Thoracic aorta (tissue), 2 donors: ENCODE measurements around the gene NRXN3. TPM values are rescaled to one million over a fixed set of nuclear protein-coding genes. Genes with fewer than 3 reads are reported as not detected.

Source experiments
- ATAC-seq: fragments of 150-250 bp; one replicate; pipeline ENCODE4 v1.8.0; 2017; ENCODE audit warnings: low read depth; ENCODE audit not compliant: insufficient number of reproducible peaks, low FRiP score
- DNase-seq: peaks from one replicate; pipeline ENCODE4 v3.0.0-alpha.2; 2020; ENCODE audit warnings: low spot score
- H3K27ac ChIP-seq, 2 donors: fragments of 200-600 bp; sonication (generic); 1 replicate in 1 of 2; 2 replicates in 1 of 2; pipeline ENCODE4 v1.5.1; 2016; ENCODE audit warnings: mild to moderate bottlenecking in 2 of 2, moderate library complexity in 2 of 2
- H3K27me3 ChIP-seq: fragments of 200-600 bp; sonication (generic); replicated peaks from 2 replicates; pipeline ENCODE4 v1.6.0; 2016; ENCODE audit warnings: mild to moderate bottlenecking; ENCODE audit not compliant: insufficient read depth
- H3K36me3 ChIP-seq: fragments of 200-600 bp; sonication (generic); one replicate; pipeline ENCODE4 v1.5.1; 2016
- H3K4me1 ChIP-seq, 2 donors: fragments of 200-600 bp; sonication (generic); 1 replicate in 1 of 2; 2 replicates in 1 of 2; pipeline versions ENCODE4 v1.5.1 to v1.6.0; 2016; ENCODE audit warnings: low read depth in 2 of 2, mild to moderate bottlenecking in 1 of 2; ENCODE audit not compliant: control insufficient read depth in 1 of 2
- H3K4me3 ChIP-seq: fragments of 200-600 bp; sonication (generic); 2 replicates; pipeline ENCODE4 v1.5.1; 2016; ENCODE audit warnings: mild to moderate bottlenecking
- H3K9me3 ChIP-seq: fragments of 200-600 bp; sonication (generic); 2 replicates; pipeline ENCODE4 v1.5.1; 2016
- total RNA-seq, 2 donors: library from RNA; depleted of rRNA; stranded (reverse); fragments of >200 nt; gene quantifications; one replicate each; pipeline versions ENCODE4 v1.1.0 to v1.2.3, GENCODE V29; 2016
- TF ChIP-seq, protein P1 (sequence below): fragments of 200-600 bp; sonication (generic); IDR thresholded peaks from one replicate; pipeline ENCODE4 v1.5.1; 2019; ENCODE audit warnings: antibody characterized with exemption

Gene NRXN3
- total RNA-seq, 2 donors from 2014 or later, result 5.6 to 33.3 TPM

GRCh38 chr14:78181270-78181669, 11.1 kb downstream of the NRXN3 start:
- DNase-seq (no peak), ATAC-seq (no peak)
- H3K4me1 ChIP-seq, result no peaks in the 10 kb centered on the region
- no peaks in the 10 kb centered on the region for H3K36me3 ChIP-seq
- no peak overlapping the region for H3K27ac ChIP-seq
- H3K9me3 ChIP-seq, result no peaks in the 10 kb centered on the region
- no peaks in the 10 kb centered on the region for H3K27me3 ChIP-seq
- TF ChIP-seq, protein P1, sequence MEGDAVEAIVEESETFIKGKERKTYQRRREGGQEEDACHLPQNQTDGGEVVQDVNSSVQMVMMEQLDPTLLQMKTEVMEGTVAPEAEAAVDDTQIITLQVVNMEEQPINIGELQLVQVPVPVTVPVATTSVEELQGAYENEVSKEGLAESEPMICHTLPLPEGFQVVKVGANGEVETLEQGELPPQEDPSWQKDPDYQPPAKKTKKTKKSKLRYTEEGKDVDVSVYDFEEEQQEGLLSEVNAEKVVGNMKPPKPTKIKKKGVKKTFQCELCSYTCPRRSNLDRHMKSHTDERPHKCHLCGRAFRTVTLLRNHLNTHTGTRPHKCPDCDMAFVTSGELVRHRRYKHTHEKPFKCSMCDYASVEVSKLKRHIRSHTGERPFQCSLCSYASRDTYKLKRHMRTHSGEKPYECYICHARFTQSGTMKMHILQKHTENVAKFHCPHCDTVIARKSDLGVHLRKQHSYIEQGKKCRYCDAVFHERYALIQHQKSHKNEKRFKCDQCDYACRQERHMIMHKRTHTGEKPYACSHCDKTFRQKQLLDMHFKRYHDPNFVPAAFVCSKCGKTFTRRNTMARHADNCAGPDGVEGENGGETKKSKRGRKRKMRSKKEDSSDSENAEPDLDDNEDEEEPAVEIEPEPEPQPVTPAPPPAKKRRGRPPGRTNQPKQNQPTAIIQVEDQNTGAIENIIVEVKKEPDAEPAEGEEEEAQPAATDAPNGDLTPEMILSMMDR, result no peak
- no peak overlapping the region for H3K4me3 ChIP-seq

DNA sequence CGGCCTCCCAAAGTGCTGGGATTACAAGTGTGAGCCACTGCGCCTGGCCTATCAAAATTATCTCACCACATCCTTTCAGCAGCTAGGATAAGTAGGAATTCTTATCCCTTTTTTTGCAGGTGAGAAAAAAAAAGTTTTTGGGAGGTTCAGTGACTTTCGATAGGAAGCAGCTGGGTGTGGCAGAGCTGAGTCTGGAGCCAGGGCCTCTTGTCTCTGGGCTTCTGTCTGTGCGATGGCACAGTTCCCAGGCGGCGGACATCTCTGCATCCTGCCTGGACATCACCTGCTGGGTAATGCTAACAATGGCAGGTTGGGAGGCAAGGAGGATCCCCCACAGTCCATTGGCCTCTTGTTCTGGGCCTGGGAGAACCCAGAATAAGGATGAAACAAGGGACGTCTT, 12.5 kb downstream of the NRXN3 start:
- H3K27me3 ChIP-seq, result no peaks in the 10 kb centered on the region
- H3K4me1 ChIP-seq, result no peaks in the 10 kb centered on the region
- no peak overlapping the region for H3K27ac ChIP-seq
- no peaks in the 10 kb centered on the region for H3K36me3 ChIP-seq
- H3K9me3 ChIP-seq, result no peaks in the 10 kb centered on the region
- TF ChIP-seq, protein P1, result no peak
- no peak overlapping the region for H3K4me3 ChIP-seq
- ATAC-seq, result no peak
- DNase-seq, result no peak

GRCh38 chr14:78184157-78184556, 14.0 kb downstream of the NRXN3 start:
- H3K4me1 ChIP-seq, result no peaks in the 10 kb centered on the region
- TF ChIP-seq, protein P1, result no peak
- ATAC-seq, result no peak
- H3K27me3 ChIP-seq, result no peaks in the 10 kb centered on the region
- H3K27ac ChIP-seq, result no peak overlapping the region
- DNase-seq, result no peak
- H3K36me3 ChIP-seq, result no peaks in the 10 kb centered on the region
- no peaks in the 10 kb centered on the region for H3K9me3 ChIP-seq
- no peak overlapping the region for H3K4me3 ChIP-seq

DNA sequence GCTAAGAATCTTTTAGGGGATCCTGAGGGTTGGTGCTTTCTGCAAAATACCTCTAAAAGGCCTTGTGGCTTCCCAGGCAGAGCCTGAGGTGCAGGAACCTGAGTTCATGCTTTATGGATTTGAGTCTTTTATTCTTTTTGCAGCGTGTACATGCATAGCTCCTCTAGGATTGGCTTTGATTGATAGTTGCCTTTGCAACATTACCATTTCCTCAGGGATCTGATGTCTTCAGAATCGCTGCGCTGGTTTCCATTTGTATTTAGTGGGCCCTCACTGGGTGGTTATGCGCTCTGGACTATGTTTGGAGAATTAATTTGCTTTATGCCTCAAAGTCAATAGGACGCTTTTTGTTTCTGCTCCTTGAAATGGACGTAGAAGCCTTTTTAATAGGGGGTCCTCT, 16.1 kb downstream of the NRXN3 start:
- no peaks in the 10 kb centered on the region for H3K4me1 ChIP-seq
- H3K27me3 ChIP-seq, result no peaks in the 10 kb centered on the region
- no peak overlapping the region for H3K27ac ChIP-seq
- H3K4me3 ChIP-seq, result no peak overlapping the region
- ATAC-seq (no peak), DNase-seq (no peak)
- TF ChIP-seq, protein P1, result no peak
- H3K9me3 ChIP-seq, result no peaks in the 10 kb centered on the region
- no peaks in the 10 kb centered on the region for H3K36me3 ChIP-seq

DNA sequence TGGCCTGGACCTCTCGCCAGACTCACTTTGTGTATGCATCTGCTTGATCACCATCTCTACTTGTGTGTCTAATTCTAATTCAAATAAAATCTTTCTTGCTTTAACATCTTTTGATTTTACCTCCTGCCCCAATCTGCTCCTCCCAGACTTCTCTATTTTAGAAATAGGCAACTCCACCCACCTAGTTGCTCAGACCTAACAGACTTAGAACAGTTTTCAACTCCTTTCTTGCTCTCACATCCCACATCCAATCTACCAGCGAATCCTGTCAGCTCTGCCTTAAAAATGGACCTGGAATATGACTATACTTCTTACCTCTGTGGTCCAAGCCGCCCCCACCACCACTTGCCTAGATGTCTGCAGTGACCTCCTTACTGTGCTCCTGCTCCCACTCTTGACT, 18.7 kb downstream of the NRXN3 start:
- Histone ChIP-seq H3K9me3 (no peaks in the 10 kb centered on the region), H3K36me3 (no peaks in the 10 kb centered on the region), H3K4me3 (no peak overlapping the region), H3K27ac (no peak overlapping the region), H3K4me1 (no peaks in the 10 kb centered on the region), H3K27me3 (no peaks in the 10 kb centered on the region)
- ATAC-seq (no peak), DNase-seq (no peak)
- TF ChIP-seq, protein P1, result no peak
